NB4 (cell line): Measurements from ENCODE around the gene NRXN3.

ENCODE experiments used
- POLR2A ChIP-seq: IDR thresholded peaks from 2 replicates; pipeline ENCODE4 v1.6.1; 2011; ENCODE audit warnings: mild to moderate bottlenecking; ENCODE audit not compliant: insufficient read length; ENCODE audit errors: extremely low read depth
- TF ChIP-seq, protein P1 (sequence below): IDR thresholded peaks from one replicate; pipeline ENCODE4 v1.5.1; 2012; ENCODE audit warnings: low read depth, low read length

DNA sequence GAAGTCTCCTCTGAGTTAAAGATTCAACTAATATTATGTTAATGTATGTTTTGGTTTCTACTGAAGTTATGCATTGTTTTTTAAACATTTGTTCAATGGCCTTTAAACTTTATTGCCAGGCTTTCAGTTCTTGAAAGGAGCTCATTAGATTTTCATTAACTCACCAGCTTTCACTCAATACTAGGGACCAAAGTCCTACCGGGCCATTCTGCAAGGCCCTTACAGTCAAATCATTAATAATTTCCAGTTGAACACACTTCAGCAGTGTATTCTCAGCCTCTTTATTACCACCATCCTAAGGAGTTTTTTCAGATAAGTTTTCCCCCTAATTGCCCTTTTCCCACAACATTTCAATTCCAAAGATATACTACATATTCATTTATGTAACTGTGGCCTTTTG is 1631.9 kb downstream of the NRXN3 start:
- TF ChIP-seq, protein P1, sequence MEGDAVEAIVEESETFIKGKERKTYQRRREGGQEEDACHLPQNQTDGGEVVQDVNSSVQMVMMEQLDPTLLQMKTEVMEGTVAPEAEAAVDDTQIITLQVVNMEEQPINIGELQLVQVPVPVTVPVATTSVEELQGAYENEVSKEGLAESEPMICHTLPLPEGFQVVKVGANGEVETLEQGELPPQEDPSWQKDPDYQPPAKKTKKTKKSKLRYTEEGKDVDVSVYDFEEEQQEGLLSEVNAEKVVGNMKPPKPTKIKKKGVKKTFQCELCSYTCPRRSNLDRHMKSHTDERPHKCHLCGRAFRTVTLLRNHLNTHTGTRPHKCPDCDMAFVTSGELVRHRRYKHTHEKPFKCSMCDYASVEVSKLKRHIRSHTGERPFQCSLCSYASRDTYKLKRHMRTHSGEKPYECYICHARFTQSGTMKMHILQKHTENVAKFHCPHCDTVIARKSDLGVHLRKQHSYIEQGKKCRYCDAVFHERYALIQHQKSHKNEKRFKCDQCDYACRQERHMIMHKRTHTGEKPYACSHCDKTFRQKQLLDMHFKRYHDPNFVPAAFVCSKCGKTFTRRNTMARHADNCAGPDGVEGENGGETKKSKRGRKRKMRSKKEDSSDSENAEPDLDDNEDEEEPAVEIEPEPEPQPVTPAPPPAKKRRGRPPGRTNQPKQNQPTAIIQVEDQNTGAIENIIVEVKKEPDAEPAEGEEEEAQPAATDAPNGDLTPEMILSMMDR = no peak
- TF ChIP-seq POLR2A = no peak
